Stimulated activated CD8-positive, alpha-beta memory T cell treated with anti-CD3 and anti-CD28 coated beads, Interleukin-7, amount 100 ng/mL, for 24 hours (primary cell): Measurements from ENCODE around the gene PFDN2.

ENCODE experiments used
- DNase-seq: peaks from one replicate; pipeline ENCODE4 v3.0.0-alpha.2; 2020; ENCODE audit warnings: low read depth

The PFDN2 gene

GRCh38 chr1:161051219-161051618 lies 66.6 kb downstream of the PFDN2 start:
- DNase-seq: no peak
